Duodenal mucosa (tissue), 2 donors: ENCODE data around the gene MYO1D.
"Not testable (repeated sequence)": the region's sequence is repeated elsewhere in the genome, so short reads cannot be mapped to it uniquely, and the experiment has no call there.

Experiments
- H3K27ac ChIP-seq: one replicate; pipeline ENCODE4 v1.7.0; 2013; ENCODE audit warnings: low read depth, low read length
- H3K27me3 ChIP-seq, 2 donors: one replicate each; pipeline ENCODE4 v1.7.0; 2013; ENCODE audit warnings: low read length in 2 of 2, control low read depth in 1 of 2; ENCODE audit not compliant: insufficient read depth in 2 of 2, control insufficient read depth in 1 of 2
- H3K36me3 ChIP-seq, 2 donors: one replicate each; pipeline ENCODE4 v1.7.0; 2013; ENCODE audit warnings: low read length in 2 of 2, control low read depth in 1 of 2; ENCODE audit not compliant: insufficient read depth in 2 of 2, control insufficient read depth in 1 of 2
- H3K4me1 ChIP-seq, 2 donors: one replicate each; pipeline ENCODE4 v1.7.0; 2013; ENCODE audit warnings: low read length in 2 of 2, control low read depth in 1 of 2; ENCODE audit not compliant: insufficient read depth in 2 of 2, control insufficient read depth in 1 of 2
- H3K4me3 ChIP-seq, 2 donors: one replicate each; pipeline ENCODE4 v1.7.0; 2013; ENCODE audit warnings: low read length in 2 of 2, low read depth in 1 of 2
- H3K9ac ChIP-seq, 2 donors: one replicate each; pipeline ENCODE4 v1.7.0; 2013; ENCODE audit warnings: low read length in 2 of 2, low read depth in 1 of 2
- H3K9me3 ChIP-seq, 2 donors: one replicate each; pipeline ENCODE4 v1.7.0; 2013; ENCODE audit warnings: low read length in 2 of 2, control low read depth in 1 of 2; ENCODE audit not compliant: control insufficient read depth in 1 of 2

The MYO1D gene

DNA sequence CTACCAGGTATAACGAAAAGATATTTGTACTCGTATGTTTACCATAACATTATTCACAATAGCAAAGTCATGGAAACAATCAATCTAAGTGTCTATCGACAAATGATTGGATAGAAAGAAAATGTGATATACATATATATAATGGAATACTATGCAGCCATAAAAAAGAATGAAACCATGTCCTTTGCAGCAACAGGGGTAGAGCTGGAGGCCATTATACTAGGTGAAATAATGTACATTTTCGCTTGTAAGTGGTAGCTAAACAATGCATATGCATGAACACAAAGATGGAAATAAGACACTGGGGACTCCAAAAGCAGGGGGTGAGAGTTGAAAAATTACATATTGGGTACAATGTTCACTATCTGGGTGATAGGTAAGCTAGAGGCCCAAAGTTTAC is 124.0 kb downstream of the MYO1D start:
- Histone ChIP-seq H3K36me3 (peaks cover 9 to 12% of the 10 kb centered on the region in 2 donors), H3K27ac (no peak overlapping the region), H3K4me3 (no peak overlapping the region), H3K9ac (no peak overlapping the region), H3K4me1 (peaks cover 0 to 6% of the 10 kb centered on the region in 2 donors), H3K27me3 (no peaks in the 10 kb centered on the region), H3K9me3 (no peaks in the 10 kb centered on the region)

- Histone ChIP-seq H3K9ac (no peak overlapping the region), H3K36me3 (peaks cover 5 to 18% of the 10 kb centered on the region in 2 donors), H3K27ac (no peak overlapping the region), H3K4me3 (no peak overlapping the region), H3K4me1 (peaks cover 0 to 12% of the 10 kb centered on the region in 2 donors), H3K9me3 (no peaks in the 10 kb centered on the region), H3K27me3 (no peaks in the 10 kb centered on the region)
Observed at GRCh38 chr17:32747856-32748255, 129.1 kb downstream of the MYO1D start.

- Histone ChIP-seq H3K4me3 (no peak overlapping the region), H3K27ac (no peak overlapping the region), H3K9ac (no peak overlapping the region), H3K9me3 (no peaks in the 10 kb centered on the region), H3K36me3 (peaks cover 11 to 18% of the 10 kb centered on the region in 2 donors), H3K4me1 (peaks cover 0 to 12% of the 10 kb centered on the region in 2 donors), H3K27me3 (no peaks in the 10 kb centered on the region)
Observed at GRCh38 chr17:32746698-32747097, 130.2 kb downstream of the MYO1D start.

DNA sequence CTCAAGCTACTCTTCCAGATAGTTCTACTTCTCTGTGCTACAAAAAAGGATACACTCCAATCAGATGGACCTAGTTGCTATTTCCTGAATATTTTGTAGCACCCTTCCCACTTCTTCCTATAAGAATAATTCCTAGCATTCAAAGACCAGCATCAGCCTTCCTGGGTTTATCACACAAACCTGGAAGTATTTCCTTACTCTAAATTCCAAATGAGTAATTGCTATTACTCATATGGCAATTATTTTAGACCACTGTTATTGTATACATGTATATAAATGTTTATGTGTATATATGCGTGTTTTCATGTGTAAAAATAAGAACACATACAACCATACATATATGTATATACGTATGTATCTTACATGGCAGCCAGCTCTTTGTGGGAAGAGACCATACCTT is 130.6 kb downstream of the MYO1D start:
- Histone ChIP-seq H3K36me3 (peaks cover 11 to 18% of the 10 kb centered on the region in 2 donors), H3K27me3 (no peaks in the 10 kb centered on the region), H3K27ac (no peak overlapping the region), H3K4me1 (peaks cover 0 to 12% of the 10 kb centered on the region in 2 donors), H3K9ac (no peak overlapping the region), H3K4me3 (no peak overlapping the region), H3K9me3 (no peaks in the 10 kb centered on the region)

DNA sequence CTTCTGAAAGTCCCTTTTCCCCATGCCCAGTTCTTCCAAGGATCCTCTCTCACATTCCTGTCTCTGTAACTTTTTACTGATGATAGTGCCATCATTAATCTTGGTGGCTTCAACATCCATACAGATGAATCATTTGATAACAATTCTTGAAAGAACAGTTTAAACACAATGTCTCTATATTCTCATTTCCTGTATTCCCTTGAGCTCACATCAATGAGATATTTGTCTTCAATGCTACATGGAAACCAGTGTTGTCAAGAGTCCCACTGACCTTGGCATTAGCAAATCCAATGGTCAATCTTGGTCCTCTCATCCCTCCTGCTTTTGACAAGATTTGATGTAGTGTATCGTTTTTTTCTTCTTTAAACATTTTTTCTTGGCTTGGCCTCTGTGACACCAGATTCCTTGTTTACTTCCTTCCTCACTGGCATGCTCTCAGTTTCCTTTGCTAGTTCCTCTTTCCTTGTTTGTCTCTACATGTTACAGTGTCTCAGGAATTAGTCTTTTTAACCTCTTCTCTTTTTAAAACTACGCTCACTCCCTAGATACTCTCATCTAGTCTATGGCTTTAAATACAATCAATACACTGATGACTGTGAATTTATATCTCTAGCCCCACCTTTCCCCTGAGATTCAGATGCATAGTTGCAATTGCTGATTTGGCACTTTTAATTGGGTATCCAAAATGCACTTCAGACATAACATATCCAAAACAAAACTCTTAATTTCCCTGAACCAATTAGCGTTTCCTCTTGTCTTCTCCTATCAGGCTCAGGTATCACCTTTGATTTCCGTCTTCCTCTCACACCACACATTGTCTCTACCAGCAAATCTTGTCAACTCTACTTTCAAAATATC is 134.0 kb downstream of the MYO1D start:
- H3K36me3 ChIP-seq, result peaks cover 9 to 11% of the 10 kb centered on the region in 2 donors
- no peak overlapping the region for H3K27ac ChIP-seq
- no peak overlapping the region for H3K4me3 ChIP-seq
- H3K4me1 ChIP-seq, result peaks cover 0 to 6% of the 10 kb centered on the region in 2 donors
- H3K9me3 ChIP-seq, result no peaks in the 10 kb centered on the region
- H3K27me3 ChIP-seq, result no peaks in the 10 kb centered on the region
- H3K9ac ChIP-seq, result no peak overlapping the region

GRCh38 chr17:32741381-32741780 is 135.5 kb downstream of the MYO1D start:
- Histone ChIP-seq H3K36me3 (peaks cover 5 to 11% of the 10 kb centered on the region in 2 donors), H3K27me3 (no peaks in the 10 kb centered on the region), H3K4me1 (no peaks in the 10 kb centered on the region), H3K4me3 (no peak overlapping the region), H3K9ac (no peak overlapping the region), H3K9me3 (no peaks in the 10 kb centered on the region), H3K27ac (no peak overlapping the region)

GRCh38 chr17:32739722-32740121 is 137.2 kb downstream of the MYO1D start:
- Histone ChIP-seq H3K9me3 (no peaks in the 10 kb centered on the region), H3K36me3 (peaks cover 5 to 16% of the 10 kb centered on the region in 2 donors), H3K9ac (no peak overlapping the region)

GRCh38 chr17:32739151-32739550 is 137.8 kb downstream of the MYO1D start:
- H3K9me3 ChIP-seq, H3K27ac ChIP-seq, H3K4me1 ChIP-seq, H3K4me3 ChIP-seq, H3K9ac ChIP-seq, H3K27me3 ChIP-seq: not testable (repeated sequence)
- peaks cover 3 to 16% of the 10 kb centered on the region in 2 donors for H3K36me3 ChIP-seq

More at GRCh38 chr17:32739722-32740121, 137.2 kb downstream of the MYO1D start:
- H3K4me1 ChIP-seq, result no peaks in the 10 kb centered on the region
- H3K27ac ChIP-seq, result no peak overlapping the region
- no peak overlapping the region for H3K4me3 ChIP-seq
- no peaks in the 10 kb centered on the region for H3K27me3 ChIP-seq

GRCh38 chr17:32733401-32733800 is 143.5 kb downstream of the MYO1D start:
- H3K27ac ChIP-seq, result no peak overlapping the region
- H3K4me3 ChIP-seq, result no peak overlapping the region
- H3K9me3 ChIP-seq, result no peaks in the 10 kb centered on the region
- H3K4me1 ChIP-seq, result no peaks in the 10 kb centered on the region
- H3K9ac ChIP-seq, result no peak overlapping the region
- peaks cover 6 to 28% of the 10 kb centered on the region in 2 donors for H3K36me3 ChIP-seq
- H3K27me3 ChIP-seq, result no peaks in the 10 kb centered on the region

GRCh38 chr17:32732900-32733299 is 144.0 kb downstream of the MYO1D start:
- Histone ChIP-seq H3K27ac (no peak overlapping the region), H3K4me1 (no peaks in the 10 kb centered on the region), H3K9me3 (no peaks in the 10 kb centered on the region), H3K36me3 (peaks cover 6 to 25% of the 10 kb centered on the region in 2 donors), H3K4me3 (no peak overlapping the region), H3K9ac (no peak overlapping the region), H3K27me3 (no peaks in the 10 kb centered on the region)
